ENCODE measurements around the gene TMEM238L. TPM values are rescaled to one million over a fixed set of nuclear protein-coding genes. Genes with fewer than 3 reads are reported as not detected.

The TMEM238L gene
- total and polyA plus RNA-seq, 2 experiments from 2014 or later = not detected

- no peak for TF ChIP-seq STAT1 (IDR thresholded peaks at IDR 0.05; ENCODE audit: unreplicated experiment)
- TF ChIP-seq ZNF462 (CRISPR knock-in tag; IDR thresholded peaks at IDR 0.05) = no peak
- no peak for TF ChIP-seq CREB1 (CRISPR knock-in tag; IDR thresholded peaks at IDR 0.05; ENCODE audit: low read depth)
- no peak for TF ChIP-seq JUNB (IDR thresholded peaks at IDR 0.05; ENCODE audit: unreplicated experiment)
- no peak for TF ChIP-seq REST (IDR thresholded peaks at IDR 0.05; ENCODE audit: unreplicated experiment)
- TF ChIP-seq POLR2AphosphoS5 (IDR thresholded peaks at IDR 0.05; ENCODE audit: low read depth) = no peak
- TF ChIP-seq ZNF331 (CRISPR knock-in tag; IDR thresholded peaks at IDR 0.05; ENCODE audit: low read depth) = no peak
- TF ChIP-seq ZNF114 (CRISPR knock-in tag; IDR thresholded peaks at IDR 0.05) = no peak
- TF ChIP-seq NANOG (IDR thresholded peaks at IDR 0.05; ENCODE audit: borderline replicate concordance) = no peak
- no peaks in the 10 kb centered on the region for H3K36me3 Mint-ChIP-seq (ENCODE audit: low read depth)
- Histone ChIP-seq H3K4me3 (no peak overlapping the region), H3K36me3 (ENCODE audit: insufficient read depth) (no peaks in the 10 kb centered on the region), H3K79me2 (replicated peaks; ENCODE audit: insufficient read depth) (no peaks in the 10 kb centered on the region), H4K20me1 (replicated peaks; ENCODE audit: insufficient read depth) (no peaks in the 10 kb centered on the region), H3K27ac (ENCODE audit: low read depth) (no peak overlapping the region), H3K9me2 (ENCODE audit: insufficient read depth) (no peaks in the 10 kb centered on the region), H3F3A (replicated peaks; ENCODE audit: low read depth) (no peaks in the 10 kb centered on the region), H2AFZ (no peak overlapping the region), H3K4me2 (no peak overlapping the region), H3K4me1 (ENCODE audit: insufficient read depth) (peaks cover 6% of the 10 kb centered on the region; the same call in 1 of the 2 replicates), H3K27me3 (ENCODE audit: insufficient read depth) (no peaks in the 10 kb centered on the region)
- H3K4me3 Mint-ChIP-seq = no peak overlapping the region
- peaks cover 3% of the 10 kb centered on the region for H3K27me3 Mint-ChIP-seq (ENCODE audit: insufficient read depth, low read depth, poor library complexity)
- H3K4me1 Mint-ChIP-seq = peaks cover 17% of the 10 kb centered on the region
- H3K9me3 Mint-ChIP-seq = no peaks in the 10 kb centered on the region; the same call in 2 of the 3 replicates
- ATAC-seq (no peak), DNase-seq (ENCODE audit: low spot score) (no peak)
- H3K27ac Mint-ChIP-seq = no peak overlapping the region
Observed at GRCh38 chr17:10836966-10837590, 33.2 kb upstream of the TMEM238L start.

Data from GM23338 (cell line).